Measurements from ENCODE around the gene DOCK2. TPM values are rescaled to one million over a fixed set of nuclear protein-coding genes. Genes with fewer than 3 reads are reported as not detected.

Gene DOCK2
- total and polyA plus RNA-seq, 7 donors: 2.3 to 21.1 (median 12.5) TPM

DNA sequence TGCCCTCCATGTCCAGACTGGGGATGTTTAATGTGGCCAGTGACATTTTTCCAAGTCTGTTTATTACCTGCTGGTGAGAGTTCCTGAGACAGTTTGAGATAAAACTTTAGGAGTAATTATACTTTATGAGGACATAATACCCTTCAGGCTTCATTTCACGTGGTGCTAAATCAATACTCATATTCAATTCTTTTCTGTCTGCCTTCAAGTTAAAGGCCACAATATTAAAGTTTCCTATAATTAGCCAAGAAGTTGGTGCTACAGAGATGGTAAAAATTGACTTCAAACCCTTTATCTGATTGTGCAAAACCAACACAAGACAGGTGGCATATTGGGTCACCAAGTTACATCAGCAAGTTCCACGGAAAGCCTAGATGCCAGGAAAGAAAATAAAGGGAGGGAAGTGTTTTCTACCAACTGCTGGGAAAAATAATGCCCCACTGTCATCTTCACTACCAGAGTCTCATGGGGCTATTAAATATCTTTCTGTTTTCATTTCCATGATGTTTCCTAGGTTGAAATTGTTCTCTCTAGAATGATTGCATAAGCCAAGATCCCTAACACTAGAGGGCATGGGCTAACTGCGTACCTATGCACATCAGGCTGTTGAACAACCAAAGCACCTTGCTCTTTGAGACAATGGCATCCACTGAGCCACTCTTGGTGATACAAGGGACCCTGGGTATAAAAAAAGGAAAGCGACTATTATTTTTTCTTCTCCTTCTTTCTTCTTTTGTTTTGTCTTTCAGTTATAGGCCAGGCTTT, 274.6 kb downstream of the DOCK2 start:
- 60 to 87% methylated on average over 4 of the region's 4 CpGs for WGBS, 2 donors
- Histone ChIP-seq H3K9me3 (no peaks in the 10 kb centered on the region), H3K4me1 (no peaks in the 10 kb centered on the region)

DNA sequence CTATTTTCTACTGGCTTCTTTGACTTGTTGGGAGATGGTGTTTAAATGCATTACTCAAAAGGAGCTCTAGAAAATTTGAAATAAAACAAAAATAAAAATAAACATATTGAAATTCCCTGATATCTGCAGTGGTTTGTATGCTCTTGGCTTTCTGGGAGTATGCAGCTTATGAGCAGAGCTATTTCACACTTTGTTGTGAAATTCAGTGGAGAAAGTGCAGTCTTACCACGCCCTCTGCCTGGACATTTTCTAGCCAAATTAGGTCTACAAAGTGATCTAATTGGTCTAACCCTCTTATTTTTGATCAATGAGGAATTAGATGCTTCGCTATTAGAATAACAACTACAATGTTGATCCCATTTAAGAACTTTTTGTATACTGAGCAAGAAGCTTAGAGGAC, 276.4 kb downstream of the DOCK2 start:
- DNase-seq: no peak
- no peaks in the 10 kb centered on the region for H3K9me3 ChIP-seq
- WGBS, 2 donors: 54 to 95% methylated on average over 2 of the region's 2 CpGs
- H3K4me1 ChIP-seq: no peaks in the 10 kb centered on the region
- no peaks in the 10 kb centered on the region for H3K36me3 ChIP-seq
- intact Hi-C loops (cut with DNase I): no loop called here
- H3K27ac ChIP-seq: no peak overlapping the region
- TF ChIP-seq POLR2A (IDR thresholded peaks at IDR 0.05): no peak
- TF ChIP-seq EP300 (IDR thresholded peaks at IDR 0.05): no peak
- TF ChIP-seq, protein P1, sequence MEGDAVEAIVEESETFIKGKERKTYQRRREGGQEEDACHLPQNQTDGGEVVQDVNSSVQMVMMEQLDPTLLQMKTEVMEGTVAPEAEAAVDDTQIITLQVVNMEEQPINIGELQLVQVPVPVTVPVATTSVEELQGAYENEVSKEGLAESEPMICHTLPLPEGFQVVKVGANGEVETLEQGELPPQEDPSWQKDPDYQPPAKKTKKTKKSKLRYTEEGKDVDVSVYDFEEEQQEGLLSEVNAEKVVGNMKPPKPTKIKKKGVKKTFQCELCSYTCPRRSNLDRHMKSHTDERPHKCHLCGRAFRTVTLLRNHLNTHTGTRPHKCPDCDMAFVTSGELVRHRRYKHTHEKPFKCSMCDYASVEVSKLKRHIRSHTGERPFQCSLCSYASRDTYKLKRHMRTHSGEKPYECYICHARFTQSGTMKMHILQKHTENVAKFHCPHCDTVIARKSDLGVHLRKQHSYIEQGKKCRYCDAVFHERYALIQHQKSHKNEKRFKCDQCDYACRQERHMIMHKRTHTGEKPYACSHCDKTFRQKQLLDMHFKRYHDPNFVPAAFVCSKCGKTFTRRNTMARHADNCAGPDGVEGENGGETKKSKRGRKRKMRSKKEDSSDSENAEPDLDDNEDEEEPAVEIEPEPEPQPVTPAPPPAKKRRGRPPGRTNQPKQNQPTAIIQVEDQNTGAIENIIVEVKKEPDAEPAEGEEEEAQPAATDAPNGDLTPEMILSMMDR (IDR thresholded peaks at IDR 0.05): no peak
- TF ChIP-seq POLR2AphosphoS5 (IDR thresholded peaks at IDR 0.05): no peak
- H3K4me3 ChIP-seq: no peak overlapping the region
- H3K27me3 ChIP-seq: no peaks in the 10 kb centered on the region

More for the DNA sequence above, 274.6 kb downstream of the DOCK2 start:
- H3K36me3 ChIP-seq: no peaks in the 10 kb centered on the region
- no peak overlapping the region for H3K4me3 ChIP-seq
- DNase-seq: no peak
- TF ChIP-seq, protein P1 (IDR thresholded peaks at IDR 0.05): no peak
- TF ChIP-seq POLR2A (IDR thresholded peaks at IDR 0.05) (no peak), EP300 (IDR thresholded peaks at IDR 0.05) (no peak), POLR2AphosphoS5 (IDR thresholded peaks at IDR 0.05) (no peak)
- intact Hi-C loops (cut with DNase I): no loop called here
- H3K27ac ChIP-seq: no peak overlapping the region
- H3K27me3 ChIP-seq: no peaks in the 10 kb centered on the region

DNA sequence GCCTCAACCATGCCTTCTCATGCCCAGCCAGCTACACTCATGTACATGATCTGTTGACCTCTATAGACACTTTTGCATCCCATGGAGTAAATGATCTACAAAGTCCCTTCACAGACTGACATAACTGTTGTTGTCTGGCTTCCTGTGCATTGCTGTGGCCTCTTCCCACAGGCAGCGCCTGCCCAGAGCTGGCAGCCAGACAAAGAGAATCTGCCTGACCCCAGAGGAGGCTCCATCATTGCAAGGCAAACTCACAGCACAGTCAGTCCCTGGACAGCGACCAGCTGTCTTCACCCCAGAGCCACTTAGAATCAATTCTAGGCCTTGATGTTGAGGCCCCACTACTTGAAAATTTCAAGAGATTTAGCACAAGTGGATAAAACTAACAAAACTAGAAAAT, 277.7 kb downstream of the DOCK2 start:
- H3K36me3 ChIP-seq: no peaks in the 10 kb centered on the region
- intact Hi-C loops (cut with DNase I): no loop called here
- no peaks in the 10 kb centered on the region for H3K27me3 ChIP-seq
- 35 to 55% methylated on average over 2 of the region's 2 CpGs for WGBS, 2 donors
- DNase-seq: no peak
- no peak overlapping the region for H3K27ac ChIP-seq
- no peaks in the 10 kb centered on the region for H3K4me1 ChIP-seq
- no peak overlapping the region for H3K4me3 ChIP-seq
- TF ChIP-seq POLR2AphosphoS5 (IDR thresholded peaks at IDR 0.05): no peak
- no peak for TF ChIP-seq EP300 (IDR thresholded peaks at IDR 0.05)
- H3K9me3 ChIP-seq: no peaks in the 10 kb centered on the region

DNA sequence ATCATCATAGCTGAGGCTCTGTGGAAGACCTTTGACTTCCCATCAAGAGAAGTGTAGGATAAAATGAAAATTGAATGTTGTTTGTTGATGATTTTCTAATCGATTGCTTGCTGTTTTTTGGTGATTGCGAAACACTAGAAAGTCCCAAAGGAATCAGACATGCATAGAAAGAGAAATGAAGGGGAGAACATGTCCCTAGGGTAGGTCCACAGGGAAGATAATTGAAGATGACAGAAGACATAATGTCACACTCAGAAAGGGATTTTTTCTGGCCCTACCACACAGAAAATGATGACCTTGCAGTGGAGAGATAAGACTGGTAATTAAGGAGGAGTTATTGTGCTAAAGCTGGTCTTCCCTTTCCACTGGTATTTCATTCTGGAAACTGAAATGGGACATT, 280.4 kb downstream of the DOCK2 start:
- H3K27me3 ChIP-seq: no peaks in the 10 kb centered on the region
- H3K9me3 ChIP-seq: no peaks in the 10 kb centered on the region
- 87 to 89% methylated on average over 2 of the region's 2 CpGs for WGBS, 2 donors
- intact Hi-C loops (cut with DNase I): no loop called here
- no peaks in the 10 kb centered on the region for H3K4me1 ChIP-seq
- H3K36me3 ChIP-seq: no peaks in the 10 kb centered on the region
- H3K4me3 ChIP-seq: no peak overlapping the region
- no peak overlapping the region for H3K27ac ChIP-seq
- TF ChIP-seq EP300 (IDR thresholded peaks at IDR 0.05) (no peak), POLR2A (IDR thresholded peaks at IDR 0.05) (no peak), POLR2AphosphoS5 (IDR thresholded peaks at IDR 0.05) (no peak)
- TF ChIP-seq, protein P1 (IDR thresholded peaks at IDR 0.05): no peak
- no peak for DNase-seq

DNA sequence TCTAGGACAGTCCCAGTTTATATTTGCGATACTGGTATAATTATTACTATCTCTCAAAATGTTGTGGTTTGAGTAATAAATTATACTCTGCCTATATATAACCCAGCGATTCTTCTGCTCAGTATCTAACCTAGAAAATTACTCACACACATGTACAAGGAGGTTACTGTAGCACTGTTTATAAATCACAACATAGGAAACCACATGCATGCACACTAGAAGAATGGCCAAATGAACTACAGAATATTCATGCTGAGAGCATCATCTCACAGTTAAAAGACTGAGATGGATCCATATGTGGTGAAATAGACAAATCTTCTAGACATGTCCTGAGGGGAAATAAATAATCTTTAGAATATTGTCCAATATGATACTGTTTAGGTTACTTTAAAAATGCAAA, 281.2 kb downstream of the DOCK2 start:
- no peak for DNase-seq
- intact Hi-C loops (cut with DNase I): no loop called here
- no peaks in the 10 kb centered on the region for H3K27me3 ChIP-seq
- TF ChIP-seq, protein P1 (IDR thresholded peaks at IDR 0.05): no peak
- TF ChIP-seq EP300 (IDR thresholded peaks at IDR 0.05): no peak
- no peak for TF ChIP-seq POLR2AphosphoS5 (IDR thresholded peaks at IDR 0.05)
- no peak overlapping the region for H3K4me3 ChIP-seq
- 80 to 83% methylated on average over 2 of the region's 2 CpGs for WGBS, 2 donors
- no peaks in the 10 kb centered on the region for H3K36me3 ChIP-seq
- H3K9me3 ChIP-seq: no peaks in the 10 kb centered on the region
- H3K4me1 ChIP-seq: no peaks in the 10 kb centered on the region
- no peak overlapping the region for H3K27ac ChIP-seq
